GM19023 (cell line): ENCODE results near the gene FMN1.

ENCODE experiments used
- ATAC-seq: cut with Tn5 transposase; IDR thresholded peaks from one replicate; pipeline ENCODE4 v1.9.1; 2021; ENCODE audit warnings: mild to moderate bottlenecking, moderate library complexity; ENCODE audit not compliant: unreplicated experiment

FMN1 gene

GRCh38 chr15:33068511-33068990 is 126.0 kb downstream of the FMN1 start:
- no peak for ATAC-seq

GRCh38 chr15:33068007-33068481 is 126.5 kb downstream of the FMN1 start:
- ATAC-seq, result no peak

GRCh38 chr15:33067456-33067855 is 127.1 kb downstream of the FMN1 start:
- ATAC-seq, result no peak

GRCh38 chr15:33066584-33066983 is 127.9 kb downstream of the FMN1 start:
- ATAC-seq, result no peak

- ATAC-seq, result no peak
Measured at GRCh38 chr15:33064878-33065277, 129.6 kb downstream of the FMN1 start.

- no peak for ATAC-seq
Measured at GRCh38 chr15:33059184-33059583, 135.3 kb downstream of the FMN1 start.

GRCh38 chr15:33057845-33058244 is 136.7 kb downstream of the FMN1 start:
- no peak for ATAC-seq

GRCh38 chr15:33055962-33056361 is 138.6 kb downstream of the FMN1 start:
- ATAC-seq, result no peak

GRCh38 chr15:33051528-33051927 is 143.0 kb downstream of the FMN1 start:
- no peak for ATAC-seq

- no peak for ATAC-seq
Measured at GRCh38 chr15:33048255-33048654, 146.3 kb downstream of the FMN1 start.

GRCh38 chr15:33047077-33047476 is 147.4 kb downstream of the FMN1 start:
- ATAC-seq, result no peak

- no peak for ATAC-seq
Measured at GRCh38 chr15:33046329-33046728, 148.2 kb downstream of the FMN1 start.

GRCh38 chr15:33045066-33045810 is 149.3 kb downstream of the FMN1 start:
- ATAC-seq, result no peak

GRCh38 chr15:33044598-33044997 is 149.9 kb downstream of the FMN1 start:
- ATAC-seq, result no peak

- no peak for ATAC-seq
Measured at GRCh38 chr15:33043636-33044035, 150.9 kb downstream of the FMN1 start.

- ATAC-seq, result no peak
Measured at GRCh38 chr15:33040496-33040895, 154.0 kb downstream of the FMN1 start.

GRCh38 chr15:33034588-33034987 is 159.9 kb downstream of the FMN1 start:
- ATAC-seq, result no peak

- ATAC-seq, result no peak
Measured at GRCh38 chr15:33032053-33032452, 162.5 kb downstream of the FMN1 start.

- no peak for ATAC-seq
Measured at GRCh38 chr15:33031324-33031821, 163.1 kb downstream of the FMN1 start.

GRCh38 chr15:33030315-33030714 is 164.2 kb downstream of the FMN1 start:
- no peak for ATAC-seq

- ATAC-seq, result no peak
Measured at GRCh38 chr15:33029109-33029652, 165.3 kb downstream of the FMN1 start.

GRCh38 chr15:33028495-33028894 is 166.0 kb downstream of the FMN1 start:
- no peak for ATAC-seq
